HL-60/S4 treated with retinoic acid at 250 ng/mL for 4 days and 3 days (cell line): ENCODE results near the gene PRM3.

Experiments used
- in situ Hi-C: fragments of 300-500 bp; cut with MboI; formaldehyde crosslinking; loops from 2 replicates; pipeline ENCODE4 v1.7.0; 2022; ENCODE audit warnings: low sequenced_read_pairs

PRM3 gene

DNA sequence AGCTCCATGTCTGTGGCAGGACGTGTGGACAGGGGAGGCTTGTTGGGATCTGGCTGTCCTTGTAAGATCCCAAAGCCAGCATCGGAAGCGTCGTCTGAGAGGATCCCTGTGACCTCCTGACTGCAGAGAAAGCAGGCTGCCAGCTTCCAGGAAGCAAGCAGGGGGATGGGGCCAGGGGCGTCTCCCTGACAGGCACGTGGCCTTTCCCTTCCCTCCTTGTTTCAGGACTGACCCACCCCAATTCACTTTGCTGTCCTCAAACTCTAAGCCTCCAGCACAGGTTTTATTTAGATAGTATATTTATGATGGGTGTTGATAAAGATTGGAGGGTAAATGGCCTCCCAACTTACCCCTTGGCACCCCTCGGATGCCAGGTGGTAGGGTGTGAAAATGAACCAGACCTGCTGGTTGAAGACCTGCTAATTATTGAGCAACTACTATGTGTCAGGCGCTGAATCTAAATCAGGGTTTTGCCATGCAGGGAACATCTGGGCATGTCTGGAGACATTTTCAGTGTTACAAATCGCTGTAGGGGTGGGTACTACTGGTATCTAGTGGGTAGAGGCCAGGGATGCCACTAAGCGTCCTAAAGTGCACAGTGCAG is 42.0 kb downstream of the PRM3 start:
- in situ Hi-C loops: no loop called here

DNA sequence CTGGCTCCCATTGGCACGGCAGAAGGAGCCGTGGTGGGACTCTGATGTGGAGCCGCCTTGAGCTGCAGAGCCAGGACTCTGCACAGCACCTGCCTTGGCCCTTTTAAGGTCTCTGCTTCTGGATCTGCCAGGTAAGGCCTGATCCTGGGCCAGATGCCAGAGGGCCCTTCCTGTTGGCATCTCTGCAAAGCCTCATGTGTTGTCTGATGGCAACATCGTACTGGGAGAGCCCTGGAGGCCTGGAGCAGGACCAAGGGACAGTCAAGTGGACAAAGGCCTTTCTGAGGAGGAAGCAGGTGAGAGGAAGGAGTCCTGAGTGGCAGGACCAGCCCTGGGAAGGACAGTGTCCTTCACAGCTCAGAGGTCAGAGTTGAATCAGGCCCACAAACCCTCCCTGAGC is 43.5 kb downstream of the PRM3 start:
- in situ Hi-C loops: no loop called here

DNA sequence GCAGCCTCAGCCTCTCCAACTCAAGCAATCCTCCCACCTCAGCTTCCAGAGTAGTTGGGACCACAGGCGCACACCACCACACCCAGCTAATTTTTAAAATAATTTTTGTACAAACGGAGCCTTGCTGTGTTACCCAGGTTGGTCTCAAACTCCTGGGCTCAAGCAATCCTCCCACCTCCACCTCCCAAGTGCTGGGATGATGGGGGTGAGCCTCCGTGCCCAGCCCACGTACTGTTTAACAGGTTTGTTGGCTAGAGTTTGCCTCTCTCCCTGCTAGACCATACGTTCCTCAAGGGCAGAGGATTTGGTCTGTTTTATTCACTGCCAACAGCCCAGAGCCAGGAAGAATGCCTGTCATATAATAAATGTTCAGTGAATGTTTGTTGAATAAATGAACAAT is 44.0 kb downstream of the PRM3 start:
- in situ Hi-C loops: no loop called here

DNA sequence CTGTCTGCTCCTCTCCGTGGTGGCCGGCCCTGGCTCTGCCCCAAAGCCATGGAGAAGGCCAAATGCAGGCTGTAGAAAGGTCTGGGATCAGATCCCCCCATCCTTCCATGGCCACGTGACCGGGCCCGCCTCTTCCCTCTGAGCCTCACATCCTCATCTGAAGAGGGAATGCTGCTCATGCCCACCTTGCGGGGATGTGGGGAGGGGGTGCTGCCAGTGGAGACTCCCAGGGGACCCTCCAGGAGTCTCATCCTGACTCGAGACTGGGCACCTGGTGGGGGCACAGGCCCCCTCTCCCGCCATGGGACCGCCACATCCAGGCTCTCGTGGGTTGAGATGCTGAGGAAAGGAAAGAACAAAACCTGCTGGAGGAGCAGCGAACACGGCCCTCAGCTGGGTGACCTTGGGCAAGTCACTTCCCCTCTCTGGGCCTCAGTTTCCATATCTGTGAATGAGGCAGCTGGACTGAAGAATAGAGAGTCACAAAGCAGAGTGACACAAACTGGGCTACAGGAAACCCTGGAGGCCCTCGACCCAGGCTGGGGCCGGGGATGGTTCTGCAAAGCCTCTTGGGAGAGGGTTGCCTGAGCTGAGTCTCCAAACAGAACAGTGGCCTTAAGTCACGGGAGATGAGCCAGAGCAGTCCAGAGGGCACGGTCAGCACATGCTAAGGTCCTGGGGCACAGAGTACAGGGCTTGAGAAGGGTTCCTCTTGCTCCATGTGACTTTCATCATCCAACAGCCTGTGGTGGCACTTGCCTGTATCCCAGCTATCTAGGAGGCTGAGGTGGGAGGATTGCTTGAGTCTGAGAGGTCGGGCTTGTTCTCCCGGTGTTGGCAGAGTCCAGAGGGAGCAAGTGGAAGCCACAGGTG is 47.5 kb downstream of the PRM3 start:
- in situ Hi-C loops: no loop called here

DNA sequence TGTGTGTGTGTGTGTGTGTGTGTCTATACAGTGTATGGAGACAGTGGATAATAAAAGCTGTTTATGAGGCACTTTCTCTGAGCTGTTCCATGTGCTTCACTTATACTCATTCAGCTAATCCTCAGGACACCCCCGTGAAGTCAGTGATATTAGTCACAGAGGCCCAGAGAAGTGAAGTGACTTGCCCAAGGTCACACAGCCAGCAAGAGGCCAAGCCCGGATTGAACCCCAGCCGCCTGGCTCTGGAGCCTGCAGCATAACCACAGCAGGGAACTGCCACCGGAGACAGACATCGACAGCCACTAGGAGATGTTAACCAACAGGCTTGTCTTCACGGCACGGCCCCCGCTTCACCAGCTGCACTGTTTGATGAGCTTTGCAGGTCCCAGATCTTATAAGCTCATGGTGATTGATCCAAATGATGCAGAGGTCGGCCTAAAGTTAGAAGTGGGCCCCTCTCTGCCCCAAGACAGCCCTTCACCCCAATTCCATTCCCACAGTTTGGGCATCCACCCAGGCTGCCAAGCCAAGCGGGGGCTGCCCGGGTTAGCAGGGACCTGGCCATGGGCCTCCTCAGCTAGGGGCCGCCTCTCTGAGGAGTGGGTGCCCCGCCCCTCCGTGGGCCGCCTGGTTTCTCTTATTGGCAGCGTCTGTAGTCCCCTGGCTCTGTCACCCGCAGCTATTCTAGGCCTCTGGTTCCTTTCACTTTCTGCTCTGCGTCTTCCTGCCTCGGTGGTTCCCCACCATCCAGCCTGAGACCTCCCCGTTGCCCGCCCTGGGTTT is 48.3 kb downstream of the PRM3 start:
- in situ Hi-C loops: no loop called here

DNA sequence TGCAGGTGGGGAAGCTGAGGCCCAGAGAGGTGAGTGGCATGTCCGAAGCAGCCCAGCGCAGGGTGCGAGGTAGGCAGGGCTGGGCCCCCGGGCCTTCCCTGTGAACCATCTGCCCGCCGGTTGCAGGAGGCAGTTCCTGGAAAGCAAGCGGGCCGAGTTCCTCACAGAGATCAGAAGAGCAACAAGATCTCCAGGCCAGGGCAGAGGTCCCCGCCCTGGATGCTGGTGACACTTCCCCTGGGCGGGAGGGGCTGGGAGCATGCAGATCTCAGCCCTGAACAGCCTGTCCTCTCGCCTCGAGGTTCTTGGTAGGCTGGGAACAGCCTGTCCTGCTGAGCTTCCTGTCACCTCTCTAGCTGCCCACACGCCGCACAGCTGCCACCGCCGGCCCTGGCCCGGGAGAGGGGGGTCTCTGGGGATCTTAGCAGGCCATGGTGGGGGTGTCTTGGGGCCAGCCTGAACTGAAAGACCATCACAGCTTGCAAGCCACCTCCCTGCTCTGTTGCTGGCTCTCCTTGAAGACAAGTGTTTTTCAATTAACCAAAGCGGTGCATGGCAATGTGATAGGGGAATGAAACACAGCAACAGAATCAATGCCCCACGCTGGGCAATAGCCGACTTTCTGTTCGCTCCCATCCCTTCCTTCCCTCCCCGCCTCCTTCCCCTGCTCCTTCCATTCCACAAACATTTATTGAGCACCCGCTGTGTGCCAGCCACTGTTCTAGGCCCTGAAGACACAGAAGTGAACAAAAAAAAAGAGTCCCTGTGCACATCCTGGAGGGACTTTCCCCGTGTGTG is 49.1 kb downstream of the PRM3 start:
- in situ Hi-C loops: no loop called here
